Hepatocyte (in vitro differentiated cells): ENCODE data around the gene TTC17. TPM values are rescaled to one million over a fixed set of nuclear protein-coding genes. Genes with fewer than 3 reads are reported as not detected.
"Not testable (repeated sequence)": the region's sequence is repeated elsewhere in the genome, so short reads cannot be mapped to it uniquely, and the experiment has no call there.

Source experiments
- DNase-seq: peaks from one replicate; pipeline ENCODE4 v3.0.0-alpha.2; 2016; ENCODE audit warnings: low spot score
- H2AFZ ChIP-seq: fragments of 200-600 bp; sonication (generic); 2 replicates; pipeline ENCODE4 v1.6.0; 2016; ENCODE audit warnings: antibody characterized with exemption, mild to moderate bottlenecking
- H3K27ac ChIP-seq: fragments of 200-600 bp; sonication (generic); 2 replicates; pipeline ENCODE4 v1.5.1; 2016; ENCODE audit warnings: mild to moderate bottlenecking
- H3K27me3 ChIP-seq: fragments of 200-600 bp; sonication (generic); 2 replicates; pipeline ENCODE4 v1.6.1; 2016
- H3K36me3 ChIP-seq: fragments of 200-600 bp; sonication (generic); replicated peaks from 2 replicates; pipeline ENCODE4 v1.5.1; 2016; ENCODE audit warnings: low read depth; ENCODE audit not compliant: insufficient read depth
- H3K4me1 ChIP-seq: fragments of 200-600 bp; sonication (generic); 2 replicates; pipeline ENCODE4 v1.5.1; 2016; ENCODE audit warnings: mild to moderate bottlenecking, moderate library complexity; ENCODE audit not compliant: insufficient read depth
- H3K4me2 ChIP-seq: fragments of 200-600 bp; sonication (generic); 2 replicates; pipeline ENCODE4 v1.6.0; 2016
- H3K4me3 ChIP-seq: fragments of 200-600 bp; sonication (generic); 2 replicates; pipeline ENCODE4 v1.5.1; 2016; ENCODE audit warnings: mild to moderate bottlenecking
- H3K79me2 ChIP-seq: fragments of 200-600 bp; sonication (generic); 2 replicates; pipeline ENCODE4 v1.6.0; 2017; ENCODE audit warnings: mild to moderate bottlenecking
- H3K9me2 ChIP-seq: fragments of 200-600 bp; sonication (generic); replicated peaks from 2 replicates; pipeline ENCODE4 v1.6.0; 2017; ENCODE audit warnings: mild to moderate bottlenecking; ENCODE audit not compliant: insufficient read depth
- H3K9me3 ChIP-seq: fragments of 200-600 bp; sonication (generic); 2 replicates; pipeline ENCODE4 v1.5.1; 2016; ENCODE audit warnings: low read depth, mild to moderate bottlenecking
- H4K20me1 ChIP-seq: fragments of 200-600 bp; sonication (generic); 2 replicates; pipeline ENCODE4 v1.6.0; 2016; ENCODE audit warnings: mild to moderate bottlenecking; ENCODE audit not compliant: insufficient read depth, poor library complexity, severe bottlenecking
- EZH2 ChIP-seq: fragments of 200-600 bp; sonication (generic); IDR thresholded peaks from 2 replicates; pipeline ENCODE4 v1.6.1; 2016; ENCODE audit warnings: antibody characterized with exemption, mild to moderate bottlenecking, borderline replicate concordance
- EZH2phosphoT487 ChIP-seq: fragments of 200-600 bp; sonication (generic); IDR thresholded peaks from one replicate; pipeline ENCODE4 v1.6.1; 2018; ENCODE audit warnings: antibody characterized with exemption, mild to moderate bottlenecking, low read depth, moderate library complexity; ENCODE audit not compliant: unreplicated experiment, severe bottlenecking
- WGBS: methylation state at CpG from one replicate; pipeline ENCODE4 v1.1.6; 2016; ENCODE audit warnings: low lambda C conversion rate; ENCODE audit errors: missing lambda C conversion rate; 5-methylcytosine and 5-hydroxymethylcytosine counted together
- polyA plus RNA-seq: library from polyadenylated mRNA; unstranded; fragments of >200 nt; fragmentation: Nextera tagmentation; extraction: Ambion mirVana; gene quantifications from 2 replicates; pipeline ENCODE4 v1.2.1, GENCODE V29; 2016
- total RNA-seq: library from RNA; depleted of rRNA; stranded (reverse); fragments of >200 nt; gene quantifications from 2 replicates; pipeline ENCODE4 v1.2.3, GENCODE V29; 2014
- TF ChIP-seq, protein P1 (sequence below): fragments of 200-600 bp; sonication (generic); IDR thresholded peaks from 2 replicates; pipeline ENCODE4 v1.5.1; 2016; ENCODE audit warnings: antibody characterized with exemption, mild to moderate bottlenecking; ENCODE audit not compliant: poor library complexity

Gene TTC17
- total and polyA plus RNA-seq, 2 experiments from 2014 or later: 39.4 to 101 TPM

DNA sequence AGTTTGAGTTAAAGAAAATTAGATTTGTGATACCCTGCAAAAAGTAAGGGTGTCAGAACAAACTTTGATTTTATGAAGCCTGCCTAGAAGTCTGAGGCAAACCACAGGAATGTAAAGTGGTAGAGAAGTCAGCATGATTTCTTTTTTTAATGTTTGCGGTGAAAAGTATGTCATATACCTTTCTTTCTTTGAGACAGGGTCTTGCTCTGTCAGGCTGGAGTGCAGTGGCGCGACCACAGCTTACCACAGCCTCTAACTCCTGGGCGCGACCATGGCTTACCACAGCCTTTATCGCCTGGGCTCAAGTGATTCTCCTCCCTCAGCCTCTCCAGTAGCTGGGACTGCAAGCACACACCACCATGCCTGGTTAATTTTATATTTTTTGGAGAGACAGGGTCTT lies 42.3 kb upstream of the TTC17 start:
- WGBS: 88% methylated on average over 6 of the region's 6 CpGs
- TF ChIP-seq EZH2phosphoT487 (no peak), EZH2 (no peak)
- TF ChIP-seq, protein P1, sequence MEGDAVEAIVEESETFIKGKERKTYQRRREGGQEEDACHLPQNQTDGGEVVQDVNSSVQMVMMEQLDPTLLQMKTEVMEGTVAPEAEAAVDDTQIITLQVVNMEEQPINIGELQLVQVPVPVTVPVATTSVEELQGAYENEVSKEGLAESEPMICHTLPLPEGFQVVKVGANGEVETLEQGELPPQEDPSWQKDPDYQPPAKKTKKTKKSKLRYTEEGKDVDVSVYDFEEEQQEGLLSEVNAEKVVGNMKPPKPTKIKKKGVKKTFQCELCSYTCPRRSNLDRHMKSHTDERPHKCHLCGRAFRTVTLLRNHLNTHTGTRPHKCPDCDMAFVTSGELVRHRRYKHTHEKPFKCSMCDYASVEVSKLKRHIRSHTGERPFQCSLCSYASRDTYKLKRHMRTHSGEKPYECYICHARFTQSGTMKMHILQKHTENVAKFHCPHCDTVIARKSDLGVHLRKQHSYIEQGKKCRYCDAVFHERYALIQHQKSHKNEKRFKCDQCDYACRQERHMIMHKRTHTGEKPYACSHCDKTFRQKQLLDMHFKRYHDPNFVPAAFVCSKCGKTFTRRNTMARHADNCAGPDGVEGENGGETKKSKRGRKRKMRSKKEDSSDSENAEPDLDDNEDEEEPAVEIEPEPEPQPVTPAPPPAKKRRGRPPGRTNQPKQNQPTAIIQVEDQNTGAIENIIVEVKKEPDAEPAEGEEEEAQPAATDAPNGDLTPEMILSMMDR: no peak
- no peaks in the 10 kb centered on the region for H3K36me3 ChIP-seq
- H4K20me1 ChIP-seq: peaks cover 62% of the 10 kb centered on the region
- H3K4me2 ChIP-seq: no peak overlapping the region
- H3K4me1 ChIP-seq: peaks cover 4% of the 10 kb centered on the region
- no peak overlapping the region for H3K27ac ChIP-seq
- no peak overlapping the region for H3K4me3 ChIP-seq
- H2AFZ ChIP-seq: no peak overlapping the region
- no peaks in the 10 kb centered on the region for H3K27me3 ChIP-seq
- no peaks in the 10 kb centered on the region for H3K9me3 ChIP-seq
- peaks cover 77% of the 10 kb centered on the region for H3K79me2 ChIP-seq
- no peak for DNase-seq
- no peaks in the 10 kb centered on the region for H3K9me2 ChIP-seq

DNA sequence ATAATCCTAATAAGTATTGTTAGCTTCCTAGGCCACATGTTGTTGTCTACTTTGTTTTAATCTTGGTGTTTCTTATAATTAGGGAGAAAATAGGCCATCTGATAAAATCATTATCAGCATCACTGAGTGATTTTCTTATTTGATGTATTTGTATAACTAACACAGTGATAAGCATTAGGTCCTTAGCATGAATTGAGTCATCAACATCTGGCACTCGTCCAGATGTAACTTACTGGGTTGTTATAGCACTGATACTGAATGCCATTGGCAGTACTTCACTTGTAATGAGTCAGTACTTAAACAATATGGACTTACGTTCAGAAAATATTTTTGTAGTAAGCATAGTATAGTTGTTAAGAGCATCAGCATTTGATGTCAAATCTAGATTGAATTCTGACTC lies 30.7 kb upstream of the TTC17 start:
- Histone ChIP-seq H3K36me3 (peaks cover 5% of the 10 kb centered on the region), H3K4me3 (no peak overlapping the region), H3K27ac (no peak overlapping the region), H3K9me3 (no peaks in the 10 kb centered on the region), H3K4me2 (no peak overlapping the region), H3K79me2 (no peaks in the 10 kb centered on the region), H3K9me2 (no peaks in the 10 kb centered on the region), H3K4me1 (no peaks in the 10 kb centered on the region), H3K27me3 (no peaks in the 10 kb centered on the region), H2AFZ (no peak overlapping the region), H4K20me1 (no peaks in the 10 kb centered on the region)
- TF ChIP-seq EZH2phosphoT487: no peak
- WGBS: 62% methylated on average over 2 of the region's 2 CpGs
- DNase-seq: peak; percentile 44

GRCh38 chr11:43328482-43328881 lies 30.2 kb upstream of the TTC17 start:
- Histone ChIP-seq H2AFZ (no peak overlapping the region), H3K4me2 (no peak overlapping the region), H3K79me2 (no peaks in the 10 kb centered on the region), H3K4me1 (no peaks in the 10 kb centered on the region), H4K20me1 (no peaks in the 10 kb centered on the region), H3K27me3 (no peaks in the 10 kb centered on the region), H3K27ac (no peak overlapping the region), H3K9me2 (no peaks in the 10 kb centered on the region), H3K9me3 (no peaks in the 10 kb centered on the region), H3K4me3 (no peak overlapping the region), H3K36me3 (peaks cover 5% of the 10 kb centered on the region)
- no peak for DNase-seq
- 96% methylated on average over 2 of the region's 2 CpGs for WGBS
- TF ChIP-seq, protein P1: no peak
- no peak for TF ChIP-seq EZH2phosphoT487
- TF ChIP-seq EZH2: no peak

- no peak for DNase-seq
- Histone ChIP-seq H3K9me3 (no peaks in the 10 kb centered on the region), H3K9me2 (no peaks in the 10 kb centered on the region), H3K27ac (no peak overlapping the region), H4K20me1 (no peaks in the 10 kb centered on the region), H3K4me3 (no peak overlapping the region), H2AFZ (no peak overlapping the region), H3K36me3 (peaks cover 6% of the 10 kb centered on the region), H3K4me2 (no peak overlapping the region), H3K4me1 (no peaks in the 10 kb centered on the region), H3K79me2 (no peaks in the 10 kb centered on the region), H3K27me3 (no peaks in the 10 kb centered on the region)
- TF ChIP-seq, protein P1: no peak
- no peak for TF ChIP-seq EZH2
- no peak for TF ChIP-seq EZH2phosphoT487
Measured at GRCh38 chr11:43341159-43341558, 17.6 kb upstream of the TTC17 start.

GRCh38 chr11:43351426-43351825 lies 7.3 kb upstream of the TTC17 start:
- 0% methylated on average over 1 of the region's 17 CpGs for WGBS
- not testable (repeated sequence) for H3K4me1 ChIP-seq, H3K27ac ChIP-seq, H3K79me2 ChIP-seq, H3K9me2 ChIP-seq, H3K36me3 ChIP-seq, H3K27me3 ChIP-seq, DNase-seq, H3K4me3 ChIP-seq, H3K9me3 ChIP-seq, H3K4me2 ChIP-seq, H4K20me1 ChIP-seq, H2AFZ ChIP-seq
